Neural progenitor cell (in vitro differentiated cells): ENCODE measurements around the gene CKAP4. TPM values are rescaled to one million over a fixed set of nuclear protein-coding genes. Genes with fewer than 3 reads are reported as not detected.

ENCODE experiments used
- DNase-seq: peaks from one replicate; pipeline ENCODE4 v3.0.0-alpha.2; 2016; ENCODE audit warnings: low spot score
- H2AFZ ChIP-seq: fragments of 200-600 bp; sonication (generic); replicated peaks from 2 replicates; pipeline ENCODE4 v1.6.1; 2016; ENCODE audit warnings: antibody characterized with exemption
- H3F3A ChIP-seq: fragments of 200-600 bp; sonication (generic); 2 replicates; pipeline ENCODE4 v1.6.1; 2016; ENCODE audit warnings: antibody characterized with exemption, low read depth
- H3K27ac ChIP-seq: fragments of 200-600 bp; sonication (generic); 2 replicates; pipeline ENCODE4 v1.5.1; 2016; ENCODE audit warnings: mild to moderate bottlenecking
- H3K27me3 ChIP-seq: fragments of 200-600 bp; sonication (generic); 2 replicates; pipeline ENCODE4 v1.6.1; 2016; ENCODE audit warnings: mild to moderate bottlenecking, moderate library complexity
- H3K36me3 ChIP-seq: fragments of 200-600 bp; sonication (generic); 2 replicates; pipeline ENCODE4 v1.5.1; 2016
- H3K4me1 ChIP-seq: fragments of 200-600 bp; sonication (generic); 2 replicates; pipeline ENCODE4 v1.6.1; 2016; ENCODE audit warnings: mixed run types
- H3K4me2 ChIP-seq: fragments of 200-600 bp; sonication (generic); 2 replicates; pipeline ENCODE4 v1.6.1; 2016
- H3K4me3 ChIP-seq: fragments of 200-600 bp; sonication (generic); 2 replicates; pipeline ENCODE4 v1.5.1; 2016
- H3K79me2 ChIP-seq: fragments of 200-600 bp; sonication (generic); 2 replicates; pipeline ENCODE4 v1.6.1; 2016; ENCODE audit warnings: low read depth
- H3K9ac ChIP-seq: fragments of 200-600 bp; sonication (generic); 2 replicates; pipeline ENCODE4 v1.6.1; 2016
- H3K9me3 ChIP-seq: fragments of 200-600 bp; sonication (generic); 2 replicates; pipeline ENCODE4 v1.5.1; 2016; ENCODE audit warnings: low read depth
- H4K20me1 ChIP-seq: fragments of 200-600 bp; sonication (generic); 2 replicates; pipeline ENCODE4 v1.6.1; 2016; ENCODE audit warnings: low read depth
- H3K27ac Mint-ChIP-seq: 3 replicates; pipeline ENCODE4 v1.8.0; 2021; ENCODE audit warnings: mixed read lengths
- H3K27me3 Mint-ChIP-seq: 2 replicates; pipeline ENCODE4 v1.8.0; 2022; ENCODE audit warnings: low read depth, mild to moderate bottlenecking, inconsistent platforms, moderate library complexity, mixed read lengths; ENCODE audit not compliant: insufficient read depth
- H3K36me3 Mint-ChIP-seq: 3 replicates; pipeline ENCODE4 v1.8.0; 2021; ENCODE audit warnings: mixed read lengths
- H3K4me1 Mint-ChIP-seq: 3 replicates; pipeline ENCODE4 v1.8.0; 2021; ENCODE audit warnings: mixed read lengths
- H3K4me3 Mint-ChIP-seq: 3 replicates; pipeline ENCODE4 v1.8.0; 2021; ENCODE audit warnings: mild to moderate bottlenecking, moderate library complexity, mixed read lengths
- H3K9me3 Mint-ChIP-seq: 3 replicates; pipeline ENCODE4 v1.8.0; 2020; ENCODE audit warnings: mixed read lengths
- CTCF ChIP-seq: fragments of 200-600 bp; sonication (generic); IDR thresholded peaks from 2 replicates; pipeline ENCODE4 v1.5.1; 2017; ENCODE audit warnings: antibody characterized with exemption, mild to moderate bottlenecking
- EZH2 ChIP-seq: fragments of 200-600 bp; sonication (generic); IDR thresholded peaks from 2 replicates; pipeline ENCODE4 v1.6.1; 2017; ENCODE audit warnings: antibody characterized with exemption, mild to moderate bottlenecking, moderate library complexity
- EZH2phosphoT487 ChIP-seq: fragments of 200-600 bp; sonication (generic); IDR thresholded peaks from 2 replicates; pipeline ENCODE4 v1.6.1; 2017; ENCODE audit warnings: antibody characterized with exemption
- total RNA-seq: library from RNA; depleted of rRNA; stranded (reverse); fragments of >200 nt; gene quantifications from 2 replicates; pipeline ENCODE4 v1.2.3, GENCODE V29; 2015; ENCODE audit warnings: low replicate concordance

Gene CKAP4
- total RNA-seq, 1 donor from 2014 or later: 58.7 TPM

- Histone ChIP-seq H3F3A (no peaks in the 10 kb centered on the region), H3K9me3 (no peaks in the 10 kb centered on the region), H3K4me3 (no peak overlapping the region), H3K79me2 (no peaks in the 10 kb centered on the region), H3K4me1 (no peaks in the 10 kb centered on the region), H3K9ac (no peak overlapping the region), H3K36me3 (no peaks in the 10 kb centered on the region), H4K20me1 (no peaks in the 10 kb centered on the region), H3K4me2 (no peak overlapping the region), H3K27ac (no peak overlapping the region), H2AFZ (no peak overlapping the region), H3K27me3 (no peaks in the 10 kb centered on the region)
- Mint-ChIP-seq H3K36me3 (peaks cover 1% of the 10 kb centered on the region), H3K9me3 (peaks cover 6% of the 10 kb centered on the region), H3K4me3 (no peak overlapping the region), H3K27ac (no peak overlapping the region), H3K27me3 (no peaks in the 10 kb centered on the region), H3K4me1 (peaks cover 8% of the 10 kb centered on the region)
- DNase-seq: peak; percentile 67
- no peak for TF ChIP-seq EZH2phosphoT487
- TF ChIP-seq CTCF: peak; percentile 85
Observed at GRCh38 chr12:106282457-106283097, 34.8 kb upstream of the CKAP4 start.

- Histone ChIP-seq H4K20me1 (no peaks in the 10 kb centered on the region), H3K27ac (no peak overlapping the region), H3K36me3 (no peaks in the 10 kb centered on the region), H3K27me3 (no peaks in the 10 kb centered on the region), H3K9ac (no peak overlapping the region), H3K79me2 (no peaks in the 10 kb centered on the region), H3K4me2 (no peak overlapping the region), H2AFZ (no peak overlapping the region), H3K4me1 (no peaks in the 10 kb centered on the region), H3K9me3 (no peaks in the 10 kb centered on the region), H3F3A (no peaks in the 10 kb centered on the region), H3K4me3 (no peak overlapping the region)
- Mint-ChIP-seq H3K27me3 (no peaks in the 10 kb centered on the region), H3K9me3 (peaks cover 6% of the 10 kb centered on the region), H3K4me3 (no peak overlapping the region), H3K36me3 (peaks cover 1% of the 10 kb centered on the region), H3K27ac (no peak overlapping the region), H3K4me1 (peaks cover 8% of the 10 kb centered on the region)
- DNase-seq: no peak
- TF ChIP-seq EZH2 (no peak), CTCF (no peak), EZH2phosphoT487 (no peak)
Observed at GRCh38 chr12:106281804-106282203, 34.0 kb upstream of the CKAP4 start.

GRCh38 chr12:106281056-106281782 lies 33.4 kb upstream of the CKAP4 start:
- no peaks in the 10 kb centered on the region for H3K36me3 ChIP-seq
- TF ChIP-seq EZH2phosphoT487: no peak
- TF ChIP-seq CTCF: no peak
- TF ChIP-seq EZH2: no peak
- H3K27ac ChIP-seq: no peak overlapping the region
- no peak overlapping the region for H3K4me3 Mint-ChIP-seq
- DNase-seq: no peak
- H3K9ac ChIP-seq: no peak overlapping the region
- no peaks in the 10 kb centered on the region for H3K4me1 ChIP-seq
- peaks cover 1% of the 10 kb centered on the region for H3K36me3 Mint-ChIP-seq
- H3K27me3 ChIP-seq: no peaks in the 10 kb centered on the region
- H3K4me3 ChIP-seq: no peak overlapping the region
- H3K9me3 Mint-ChIP-seq: peaks cover 6% of the 10 kb centered on the region
- H2AFZ ChIP-seq: no peak overlapping the region
- no peaks in the 10 kb centered on the region for H3F3A ChIP-seq
- no peaks in the 10 kb centered on the region for H4K20me1 ChIP-seq
- H3K79me2 ChIP-seq: no peaks in the 10 kb centered on the region
- H3K27me3 Mint-ChIP-seq: no peaks in the 10 kb centered on the region
- H3K4me1 Mint-ChIP-seq: peaks cover 8% of the 10 kb centered on the region
- H3K27ac Mint-ChIP-seq: peak overlapping the region; percentile 22
- no peak overlapping the region for H3K4me2 ChIP-seq
- no peaks in the 10 kb centered on the region for H3K9me3 ChIP-seq
